SIG-M5 (cell line): ENCODE results near the gene WASL.
"Not testable (repeated sequence)": the region's sequence is repeated elsewhere in the genome, so short reads cannot be mapped to it uniquely, and the experiment has no call there.

Experiments
- DNase-seq: peaks from one replicate; lab custom pipeline; 2025; lab: John Stamatoyannopoulos, UW

Gene WASL

DNA sequence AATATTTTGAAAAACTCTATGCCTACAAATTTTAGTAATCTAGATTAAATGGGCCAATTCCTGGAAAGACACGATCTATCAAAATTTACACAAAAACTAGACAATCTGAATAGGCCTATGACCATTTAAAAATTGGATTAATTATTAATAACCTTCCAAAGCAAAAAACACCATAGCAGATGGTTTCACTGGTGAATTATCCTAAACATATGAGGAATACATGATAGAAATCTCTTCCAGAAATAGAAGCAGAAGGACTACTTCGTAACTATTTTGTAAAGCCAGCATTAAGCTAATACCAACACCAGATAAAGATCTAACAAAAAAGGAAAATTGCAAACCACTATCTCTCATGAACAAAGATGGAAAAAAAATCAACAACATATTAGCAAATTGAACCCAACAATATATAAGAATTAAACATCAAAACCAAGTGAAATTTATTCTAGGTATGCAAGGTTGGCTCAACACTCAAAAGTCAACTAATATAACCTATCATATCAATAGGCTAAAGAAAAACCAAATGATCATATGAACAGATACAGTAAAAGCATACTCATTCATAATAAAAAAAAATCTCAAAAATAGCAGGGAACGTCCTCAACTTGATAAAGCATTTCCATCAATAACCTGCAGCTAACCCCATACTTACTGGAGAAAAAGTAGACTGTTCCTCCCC lies 16.3 kb downstream of the WASL start:
- no peak for DNase-seq

DNA sequence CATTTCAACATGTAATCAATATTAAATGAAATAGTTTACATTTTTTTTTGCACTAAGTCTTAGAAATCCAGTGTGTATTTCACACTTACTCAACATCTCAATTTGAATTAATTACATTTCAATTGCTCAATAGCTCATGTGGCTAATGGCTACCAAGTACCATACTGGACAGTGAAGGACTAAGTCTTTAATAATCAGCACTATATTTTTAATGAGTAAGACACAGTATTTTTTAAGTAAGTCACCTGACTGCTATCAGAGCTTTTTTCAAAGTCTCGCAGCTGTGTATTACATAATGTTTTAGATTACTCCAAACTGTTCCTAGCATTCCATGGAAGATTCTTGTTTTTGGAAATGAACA lies 19.6 kb downstream of the WASL start:
- DNase-seq = no peak

DNA sequence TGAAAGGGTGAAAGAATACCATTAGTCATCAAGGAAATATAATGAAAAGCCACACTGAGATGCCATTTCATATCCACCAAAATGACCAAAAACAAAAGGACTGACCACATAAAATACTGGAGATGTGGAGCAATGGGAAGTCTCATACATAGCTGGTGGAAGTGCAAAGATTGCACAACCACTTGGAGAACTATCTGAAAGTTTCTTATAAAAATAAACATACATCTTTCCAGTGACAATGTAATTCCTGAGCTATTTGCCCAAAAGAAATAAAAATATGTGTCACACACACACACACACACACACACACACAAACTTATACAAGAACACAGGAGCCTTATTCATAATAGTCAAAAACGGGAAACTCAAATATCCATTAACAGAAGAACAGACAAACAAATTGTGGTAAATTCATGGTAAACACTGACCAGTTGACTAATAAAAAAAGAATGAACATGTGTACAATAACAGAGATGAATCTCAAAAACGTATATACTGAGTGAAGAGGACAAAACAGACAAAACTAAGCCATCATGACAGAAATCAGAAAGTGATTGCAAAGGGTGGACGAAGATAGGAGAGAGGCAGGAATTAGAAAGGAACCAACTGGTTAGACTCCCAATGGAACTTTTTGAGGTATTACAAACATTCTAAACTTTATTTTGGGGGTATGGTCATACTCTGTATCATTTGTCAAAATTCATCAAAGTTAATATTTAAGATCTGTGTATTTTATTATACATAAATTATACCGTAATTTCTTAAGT lies 21.5 kb downstream of the WASL start:
- no peak for DNase-seq

DNA sequence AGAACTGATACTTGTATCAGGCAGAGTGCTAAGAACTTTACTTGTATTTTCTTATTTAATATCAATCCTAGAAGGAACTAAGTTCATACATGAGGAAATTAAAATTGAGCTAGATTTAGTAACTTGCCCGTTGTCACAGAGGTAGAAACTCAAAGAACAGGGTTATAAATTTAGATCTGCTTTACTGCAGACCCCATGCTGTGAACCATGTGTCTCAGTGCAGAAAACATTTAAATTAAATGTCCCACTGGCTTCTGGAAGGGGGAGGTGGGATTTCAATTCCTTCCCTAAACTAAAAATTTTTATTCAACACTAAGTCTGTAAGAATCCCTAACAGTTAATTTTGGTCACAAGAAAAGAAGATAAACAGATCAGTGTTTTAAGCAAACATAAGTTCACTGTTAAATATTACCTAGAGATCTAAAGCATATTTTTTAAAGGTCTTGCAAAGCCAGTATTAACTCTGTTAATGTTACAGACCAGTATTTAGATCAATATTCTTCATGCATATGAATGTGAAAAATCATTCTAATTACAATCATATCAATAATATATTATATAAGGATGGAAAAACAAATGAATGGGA lies 23.1 kb downstream of the WASL start:
- DNase-seq = no peak

DNA sequence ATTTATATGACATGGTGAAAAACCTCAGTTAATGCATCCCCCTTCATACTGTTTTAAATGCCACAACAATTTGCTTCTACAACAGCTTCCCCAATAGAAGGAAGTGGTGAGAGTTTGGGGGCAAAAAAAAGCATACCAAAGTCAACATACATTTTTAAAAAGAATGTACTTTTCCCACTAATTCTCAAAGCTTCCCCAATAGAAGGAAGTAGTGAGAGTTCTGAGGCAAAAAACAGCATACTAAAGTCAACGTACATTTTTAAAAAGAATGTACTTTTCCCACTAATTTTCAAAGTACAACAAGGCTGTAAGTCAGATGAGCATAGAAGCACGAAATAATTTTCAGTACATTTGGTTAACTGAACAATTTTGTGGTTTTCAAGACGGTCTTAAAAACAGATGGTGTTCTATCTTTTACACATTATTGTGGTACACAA lies 24.0 kb downstream of the WASL start:
- DNase-seq = no peak

DNA sequence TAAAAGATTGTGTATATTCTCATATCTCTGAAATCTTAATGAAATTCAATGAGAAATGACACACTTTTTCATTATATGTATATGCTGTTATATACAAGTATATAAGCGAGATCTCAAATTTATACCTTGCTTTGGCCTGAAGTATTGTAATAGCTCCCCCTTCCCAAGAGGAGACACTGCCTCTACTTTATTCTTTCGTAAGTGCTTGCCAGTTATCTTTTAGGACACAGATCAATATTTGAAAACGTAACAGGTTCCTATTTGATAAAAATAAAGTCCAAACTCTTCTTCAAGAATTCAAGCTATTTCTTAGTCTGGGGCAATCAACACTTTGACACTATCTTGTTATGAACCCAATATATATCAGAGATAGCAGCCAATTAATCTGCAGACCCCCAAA lies 24.9 kb downstream of the WASL start:
- DNase-seq = no peak

DNA sequence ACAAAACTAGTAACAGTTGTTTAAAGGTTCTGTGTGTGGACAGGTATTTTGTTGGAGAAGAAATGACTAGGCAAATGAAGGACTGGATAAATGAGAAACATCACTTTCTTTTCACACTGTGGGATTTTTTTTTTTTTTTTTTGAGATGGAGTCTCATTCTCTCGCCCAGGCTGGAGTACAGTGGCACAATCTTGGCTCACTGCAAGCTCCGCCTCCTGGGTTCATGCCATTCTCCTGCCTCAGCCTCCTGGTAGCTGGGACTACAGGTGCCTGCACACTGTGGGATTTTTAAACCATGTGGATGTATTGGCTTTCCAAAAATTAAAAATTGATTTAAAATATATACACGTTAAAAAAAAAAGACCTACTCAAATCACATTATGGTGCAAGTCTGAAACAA lies 28.3 kb downstream of the WASL start:
- not testable (repeated sequence) for DNase-seq

DNA sequence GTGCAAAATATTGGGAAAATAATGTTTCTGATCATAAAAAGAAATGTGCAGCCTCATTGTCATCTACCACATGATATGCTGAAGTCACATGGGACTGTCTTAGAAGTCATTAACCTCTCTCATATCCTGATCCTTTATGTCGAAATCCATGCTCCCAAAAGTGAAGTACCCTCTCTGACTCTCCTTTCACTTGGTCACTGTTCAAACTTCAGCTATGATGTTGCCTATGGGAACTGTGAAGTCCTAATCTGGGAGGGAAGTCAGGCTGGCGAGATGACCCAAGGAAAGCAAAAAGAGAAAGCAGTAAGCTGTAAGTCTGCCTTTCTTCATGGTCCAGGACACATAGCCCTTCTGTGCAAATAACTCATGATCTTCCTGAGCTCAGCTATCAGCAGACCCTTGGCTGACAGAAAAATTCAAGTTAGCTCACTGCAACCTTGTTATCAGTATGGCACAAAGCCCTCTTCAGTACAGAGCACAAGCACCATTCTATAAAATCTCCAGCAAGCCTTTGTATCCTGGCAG lies 29.5 kb downstream of the WASL start:
- no peak for DNase-seq

DNA sequence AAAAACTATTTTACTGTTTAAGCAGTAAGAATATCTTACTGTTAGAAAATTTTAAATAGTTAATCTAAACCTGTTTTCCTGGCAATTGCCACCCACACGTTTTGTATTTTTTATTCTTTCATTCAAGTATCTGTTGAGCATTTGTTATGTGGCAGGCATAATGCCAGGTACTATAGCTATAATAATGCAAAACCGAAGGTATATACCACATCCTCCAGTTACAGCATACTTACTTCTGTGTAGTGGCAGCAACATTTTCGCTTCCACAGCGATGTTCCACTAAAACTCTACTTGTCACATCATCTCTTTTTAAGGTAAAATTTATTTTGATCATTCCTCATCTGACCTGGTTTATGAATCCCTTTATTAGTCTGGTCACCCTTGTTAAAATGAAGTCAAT lies 30.0 kb downstream of the WASL start:
- no peak for DNase-seq

DNA sequence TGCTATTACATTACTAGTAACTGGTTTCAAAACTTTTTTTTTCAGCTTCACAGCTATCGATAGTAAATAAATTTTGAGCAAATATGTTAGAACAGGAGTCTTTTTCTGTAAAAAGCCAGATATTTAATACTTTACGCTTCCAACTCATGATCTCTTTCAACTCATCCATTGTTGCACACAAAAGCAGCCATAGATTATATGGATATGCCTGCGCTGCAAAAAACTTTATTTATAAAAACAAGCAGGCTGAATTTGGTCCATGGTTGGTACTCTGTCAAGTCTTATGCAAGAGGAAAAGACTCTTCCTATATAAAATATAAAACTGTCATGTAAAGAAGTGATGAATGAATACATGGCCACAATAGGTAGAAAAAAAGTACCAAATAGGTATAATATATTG lies 31.1 kb downstream of the WASL start:
- DNase-seq = no peak

DNA sequence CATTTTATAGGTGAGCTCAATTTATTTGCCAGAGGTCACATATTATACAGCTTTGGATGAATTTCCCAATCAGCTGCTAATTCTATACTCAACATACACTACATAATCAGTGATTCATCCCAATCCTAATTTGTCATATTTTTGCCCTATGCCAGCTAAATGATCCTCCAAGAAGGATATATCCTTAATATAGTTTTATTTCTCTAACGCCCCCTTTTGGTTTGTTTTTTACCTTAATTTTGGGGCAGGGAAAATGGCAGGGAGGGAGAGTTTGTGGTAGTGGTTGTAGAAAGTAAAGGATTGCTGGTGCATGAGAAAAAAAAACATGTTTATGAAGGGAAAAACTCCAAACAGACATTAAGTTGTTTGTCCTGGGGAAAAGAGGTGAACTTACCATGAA lies 31.9 kb downstream of the WASL start:
- no peak for DNase-seq

DNA sequence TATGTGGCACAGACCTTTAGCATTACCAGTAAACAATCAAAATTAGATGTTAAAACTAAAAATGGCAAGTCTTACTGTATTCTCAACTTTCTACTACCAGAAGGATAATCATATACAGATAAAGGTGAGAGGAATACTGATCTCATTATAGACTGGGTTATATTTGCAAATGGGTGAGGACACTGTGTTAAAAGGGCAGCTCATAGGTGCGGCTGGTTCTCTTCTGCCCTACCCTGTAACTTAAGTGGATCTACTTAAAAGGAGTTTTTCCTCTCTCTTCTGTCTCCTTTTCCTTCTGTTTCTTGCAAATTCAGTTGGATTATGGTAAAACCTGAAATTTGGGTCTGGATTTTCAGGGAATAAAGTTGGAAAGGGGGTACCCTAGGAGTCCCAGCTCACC lies 33.0 kb downstream of the WASL start:
- DNase-seq = no peak

DNA sequence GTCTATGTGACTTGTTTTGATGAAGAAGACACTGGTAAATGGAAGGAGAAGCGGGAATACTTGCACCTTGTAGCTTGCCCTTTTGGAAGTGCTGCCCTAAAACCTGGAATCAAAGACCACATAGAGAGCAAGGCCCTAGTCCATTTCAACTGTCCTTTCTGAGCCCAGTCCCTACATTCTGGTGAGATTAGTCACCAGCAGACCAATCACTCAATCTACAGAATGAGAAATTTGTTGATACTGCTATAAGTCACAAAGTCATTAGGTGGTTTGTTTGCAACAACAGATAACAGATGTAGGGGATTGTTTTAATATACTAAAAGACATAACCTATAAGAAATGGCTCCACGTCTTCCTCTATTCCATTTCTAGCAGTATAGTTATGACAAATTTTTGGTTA lies 33.6 kb downstream of the WASL start:
- DNase-seq = no peak

DNA sequence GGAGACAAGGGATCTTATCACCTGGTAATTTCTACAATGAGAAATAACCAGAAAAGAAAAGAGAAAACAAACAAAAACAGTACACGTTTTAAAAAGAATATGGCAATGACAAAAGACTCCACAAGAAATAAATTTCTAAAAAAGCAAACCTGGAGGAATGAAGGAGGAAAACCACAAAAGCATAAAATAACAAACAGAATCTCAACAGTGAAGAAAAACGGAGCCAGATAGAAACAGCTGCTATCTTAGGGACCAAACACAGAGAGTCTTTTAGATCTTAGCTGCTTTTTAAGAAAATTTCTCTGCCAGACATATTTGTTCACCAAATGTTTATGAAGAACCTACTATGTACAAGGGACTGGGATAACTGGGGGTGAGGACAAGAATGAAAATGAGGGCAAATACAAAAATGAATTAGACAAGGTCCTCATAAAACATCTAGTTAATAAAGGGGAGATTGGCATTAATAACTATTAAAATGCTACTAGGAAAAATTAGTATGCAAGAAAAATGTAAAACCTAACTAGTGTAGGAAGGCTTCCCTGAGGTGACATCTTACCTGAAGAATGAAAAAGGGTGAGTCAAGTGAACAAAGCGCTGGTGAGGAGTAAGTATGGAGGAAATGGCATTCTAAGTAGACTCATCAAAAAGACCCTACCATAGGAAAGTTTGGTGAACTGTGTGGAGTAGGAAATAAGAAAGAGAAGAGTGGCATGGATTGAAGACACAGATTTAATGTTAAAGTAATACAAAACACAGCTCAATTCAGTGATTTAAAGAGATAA lies 34.3 kb downstream of the WASL start:
- DNase-seq = no peak

DNA sequence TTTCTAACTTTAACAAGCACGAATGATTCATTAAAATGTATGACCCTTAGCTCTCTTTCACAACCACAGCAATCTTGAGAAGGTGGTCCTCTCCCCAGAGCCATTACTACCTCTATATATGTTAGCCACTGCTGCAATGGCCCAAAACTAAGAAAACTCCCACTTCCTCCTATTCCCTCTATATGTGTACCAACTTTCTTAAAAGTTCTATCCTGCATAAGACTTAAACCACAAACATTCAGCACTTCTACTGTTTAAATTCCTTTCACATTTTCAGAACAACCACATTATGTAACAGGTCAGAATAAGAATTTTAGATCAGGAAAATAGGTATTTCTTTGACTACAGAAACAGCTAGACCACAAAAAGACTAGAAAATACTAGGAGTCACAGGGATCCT lies 36.2 kb downstream of the WASL start:
- no peak for DNase-seq

DNA sequence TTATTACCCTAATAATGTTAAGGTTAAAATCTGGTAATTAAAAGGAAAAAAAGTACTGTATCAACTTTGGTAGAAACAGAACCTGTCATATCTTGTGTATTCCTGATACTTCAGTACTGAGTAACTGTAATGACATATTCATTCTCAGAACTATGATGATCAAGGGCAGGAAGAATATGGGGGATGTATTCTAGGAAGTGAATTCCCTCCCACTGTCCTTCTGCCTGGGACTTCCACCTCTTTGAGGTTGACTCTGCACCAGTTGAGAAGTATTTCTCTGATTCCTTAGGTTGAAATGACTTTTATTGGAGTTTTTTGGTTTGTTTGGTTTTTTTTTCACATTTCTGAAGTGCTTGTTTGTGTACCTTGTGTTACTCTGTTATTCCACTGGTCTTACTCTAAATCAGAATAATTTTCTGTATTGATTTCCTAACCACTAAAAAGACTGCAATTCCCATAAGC lies 36.9 kb downstream of the WASL start:
- no peak for DNase-seq

DNA sequence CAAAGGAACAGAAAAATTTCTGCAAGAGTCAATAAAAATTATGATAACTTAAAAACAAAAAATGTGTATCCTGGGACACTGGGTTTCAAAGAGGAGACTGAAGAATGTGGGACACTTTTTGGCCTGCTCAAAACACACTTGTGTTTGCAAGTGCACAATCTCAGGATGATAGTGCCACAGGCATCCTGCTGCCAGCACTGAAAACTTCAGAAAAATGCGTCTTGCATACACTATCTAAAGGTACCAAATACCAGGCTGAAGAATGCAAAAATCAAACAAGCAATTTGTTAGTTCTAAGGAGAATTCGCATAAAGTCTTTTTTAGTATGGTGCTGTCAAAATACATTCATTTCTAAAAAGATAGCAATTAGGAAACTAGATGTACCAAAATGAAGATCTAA lies 38.1 kb downstream of the WASL start:
- no peak for DNase-seq

DNA sequence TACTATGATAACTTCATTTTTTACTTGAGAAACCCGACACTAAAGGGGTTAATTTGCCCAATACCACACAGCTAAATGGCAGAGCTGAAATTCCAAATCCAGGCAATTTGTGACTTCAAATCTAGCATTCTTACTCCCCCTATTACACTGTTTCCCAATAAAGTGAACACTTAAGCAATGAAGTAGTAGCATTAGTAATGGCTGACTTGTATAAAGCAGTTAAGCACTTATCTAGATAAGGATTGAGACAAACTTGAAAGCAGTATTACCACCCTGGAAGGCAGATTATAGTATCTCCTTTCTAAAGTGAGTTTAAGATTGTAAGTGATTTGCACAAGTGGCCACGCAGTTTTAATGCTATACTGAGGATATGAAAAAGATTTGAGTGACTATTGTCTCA lies 39.3 kb downstream of the WASL start:
- DNase-seq = no peak

DNA sequence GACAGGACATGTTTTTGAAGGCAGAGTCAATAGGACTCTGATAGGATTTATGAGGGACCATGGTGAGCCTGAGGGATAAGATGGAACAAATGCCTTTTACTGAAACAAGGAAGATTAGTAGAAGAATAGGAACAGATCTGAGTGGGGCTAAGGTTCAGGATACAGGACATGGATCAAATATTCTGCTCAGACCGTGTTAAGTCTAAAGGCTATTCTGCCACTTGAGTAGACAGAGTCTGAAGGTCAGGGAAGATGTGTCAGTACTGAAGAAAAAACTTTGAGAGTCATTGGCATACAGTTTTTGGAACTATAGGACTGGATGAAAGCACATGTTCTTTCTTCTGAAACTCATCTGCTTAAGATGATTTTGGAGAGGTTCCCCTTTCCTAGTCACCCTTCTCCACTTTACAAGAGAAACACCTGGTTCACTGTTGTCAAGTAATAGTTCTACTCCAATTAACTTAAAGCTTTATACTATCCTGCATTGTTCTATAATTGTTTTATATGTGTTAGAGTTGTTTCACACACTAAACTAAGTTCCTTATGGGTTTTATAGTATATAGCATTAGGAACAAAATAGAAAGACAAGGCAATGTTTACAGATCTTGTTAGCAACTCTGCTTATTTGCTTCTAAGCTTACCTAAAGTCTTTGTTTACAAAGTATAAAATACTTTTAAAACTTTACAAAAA lies 43.4 kb downstream of the WASL start:
- no peak for DNase-seq

DNA sequence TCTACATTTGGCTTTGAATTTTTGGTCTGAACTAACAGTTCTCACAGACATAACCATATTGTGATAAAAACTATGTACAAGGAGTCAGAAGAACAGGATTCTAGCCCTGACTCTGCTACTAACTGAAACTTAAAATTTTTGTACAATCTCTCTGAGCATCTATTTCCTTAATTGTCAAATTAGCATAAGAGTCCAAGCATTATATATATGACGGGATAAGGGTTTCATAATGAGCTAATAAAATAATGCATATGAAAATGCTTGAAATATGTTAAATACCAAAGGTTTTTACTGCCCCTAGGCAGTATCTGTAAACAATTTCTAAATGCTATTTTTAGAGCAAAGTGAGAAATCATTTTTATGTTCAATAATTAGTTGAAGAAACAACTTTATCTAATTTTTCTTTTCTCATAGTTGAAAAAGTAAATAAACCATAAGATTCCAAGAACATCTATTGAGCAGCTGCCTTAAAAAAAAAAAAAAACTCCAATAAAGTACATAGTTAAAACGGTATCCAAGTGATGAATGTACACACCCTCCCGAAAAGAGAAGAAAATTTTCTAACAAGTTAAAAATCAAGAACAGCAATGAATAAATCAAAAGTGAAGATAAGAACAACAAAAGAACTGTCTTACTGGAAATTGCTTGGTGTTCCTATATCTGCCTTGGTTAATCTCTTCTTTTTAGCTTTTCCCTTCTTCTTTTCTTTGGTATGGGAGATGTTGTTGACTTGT lies 52.7 kb downstream of the WASL start:
- DNase-seq = no peak

DNA sequence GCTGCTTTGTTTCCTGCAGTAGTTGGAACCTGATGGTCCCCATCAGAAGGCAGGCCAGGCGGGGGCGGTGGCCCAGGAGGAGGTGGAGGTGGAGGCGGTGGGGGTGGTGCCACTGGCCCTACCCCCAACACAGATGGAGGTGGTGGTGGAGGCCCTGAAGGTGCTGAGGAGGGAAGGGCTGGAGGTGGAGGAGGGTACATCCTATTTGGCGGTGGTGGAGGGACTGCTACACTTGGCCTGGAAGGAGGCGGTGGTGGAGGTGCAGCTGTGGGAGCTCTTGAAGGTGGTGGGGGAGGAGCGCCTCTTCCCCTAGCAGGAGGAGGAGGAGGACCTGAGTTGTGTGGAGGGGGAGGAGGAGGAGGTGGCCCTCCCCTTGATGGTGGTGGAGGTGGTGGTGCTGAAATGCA lies 56.3 kb downstream of the WASL start:
- DNase-seq = no peak
